Measurements from ENCODE around the gene FADS2. TPM values are rescaled to one million over a fixed set of nuclear protein-coding genes. Genes with fewer than 3 reads are reported as not detected.

Gene FADS2
- total and polyA plus RNA-seq, 9 of the 15 experiments (the other 6 are each of a cell fraction or from before 2014, with no cell fraction given): 2.9 to 42.8 (median 16.2) TPM

DNA sequence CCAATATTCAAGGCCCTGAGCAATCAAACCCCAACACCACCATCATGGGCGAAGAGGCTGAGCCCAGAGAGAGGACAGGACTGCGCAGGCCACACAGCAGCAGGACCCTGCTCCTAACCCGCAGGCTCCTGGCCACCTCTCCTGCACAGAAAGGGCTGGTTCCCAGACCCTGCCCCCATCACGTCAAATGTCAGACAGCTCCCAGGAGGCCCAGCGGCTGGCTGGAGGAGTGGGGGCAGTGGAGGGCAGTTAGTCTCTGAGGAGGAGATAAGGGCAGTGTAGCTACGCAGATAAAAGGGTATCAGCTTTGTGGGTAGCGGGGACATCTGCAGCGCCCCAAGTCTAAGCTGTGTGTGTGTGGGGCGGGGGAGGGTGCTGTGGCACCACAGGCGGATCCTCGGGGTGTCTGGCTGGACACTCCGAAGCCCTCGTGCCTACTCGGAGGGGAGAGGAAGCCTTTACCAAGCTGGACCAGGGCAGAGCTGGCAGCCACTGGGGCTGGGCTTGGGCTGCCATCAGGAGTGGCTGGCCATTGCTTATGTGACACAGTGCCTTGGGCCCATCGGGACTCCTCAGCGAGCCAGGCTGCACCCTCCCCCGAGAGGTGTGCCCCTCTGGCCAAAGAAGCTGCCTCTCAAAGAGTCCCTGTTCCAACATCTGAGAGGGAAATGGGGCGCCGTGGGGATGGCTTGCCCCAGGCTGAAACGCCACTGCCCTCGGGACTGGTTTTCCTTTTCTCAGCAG, 41.8 kb downstream of the FADS2 start (continued):
- TF ChIP-seq MEF2A (IDR thresholded peaks at IDR 0.05; ENCODE audit: control insufficient read depth, low read depth, low read length) (no peak), HDAC1 (IDR thresholded peaks at IDR 0.05) (peak in 1 of 2 experiments; percentile 80; a peak in 2 of 4 replicates), THRAP3 (IDR thresholded peaks at IDR 0.05; ENCODE audit: borderline replicate concordance) (no peak), HCFC1 (IDR thresholded peaks at IDR 0.05; ENCODE audit: low read depth, low read length) (no peak), C11orf30 (IDR thresholded peaks at IDR 0.05; ENCODE audit: low read depth) (no peak), CBX8 (IDR thresholded peaks at IDR 0.05; ENCODE audit: borderline replicate concordance, extremely low read depth, low read depth, low read length, poor library complexity, severe bottlenecking) (no peak), HNRNPH1 (optimal IDR thresholded peaks at IDR 0.05; ENCODE audit: low read depth, low read length) (no peak), PHF20 (IDR thresholded peaks at IDR 0.05; ENCODE audit: partially characterized antibody) (no peak), ETV6 (IDR thresholded peaks at IDR 0.05; ENCODE audit: borderline replicate concordance in 1 of 2, low read depth in 2 of 2, low read length in 1 of 2) (no peak), ETV6 (CRISPR knock-in tag; IDR thresholded peaks at IDR 0.05; ENCODE audit: borderline replicate concordance) (no peak), E2F3 (CRISPR knock-in tag; IDR thresholded peaks at IDR 0.05) (peak; percentile 76; the same call in 1 of the 2 replicates), ZNF79 (CRISPR knock-in tag; IDR thresholded peaks at IDR 0.05; ENCODE audit: low read depth) (no peak; the same call in 1 of the 2 replicates), CAMTA2 (CRISPR knock-in tag; conservative IDR thresholded peaks at IDR 0.05) (no peak), BACH1 (tag; IDR thresholded peaks at IDR 0.05) (peak; percentile 70; the same call in 1 of the 2 replicates), CBFB (CRISPR knock-in tag; IDR thresholded peaks at IDR 0.05) (0 out of 2 replicates have a peak, but pooled peaks have one; percentile 60), FUS (optimal IDR thresholded peaks at IDR 0.05; ENCODE audit: low read depth, low read length) (no peak)
- TF ChIP-seq, protein P1, sequence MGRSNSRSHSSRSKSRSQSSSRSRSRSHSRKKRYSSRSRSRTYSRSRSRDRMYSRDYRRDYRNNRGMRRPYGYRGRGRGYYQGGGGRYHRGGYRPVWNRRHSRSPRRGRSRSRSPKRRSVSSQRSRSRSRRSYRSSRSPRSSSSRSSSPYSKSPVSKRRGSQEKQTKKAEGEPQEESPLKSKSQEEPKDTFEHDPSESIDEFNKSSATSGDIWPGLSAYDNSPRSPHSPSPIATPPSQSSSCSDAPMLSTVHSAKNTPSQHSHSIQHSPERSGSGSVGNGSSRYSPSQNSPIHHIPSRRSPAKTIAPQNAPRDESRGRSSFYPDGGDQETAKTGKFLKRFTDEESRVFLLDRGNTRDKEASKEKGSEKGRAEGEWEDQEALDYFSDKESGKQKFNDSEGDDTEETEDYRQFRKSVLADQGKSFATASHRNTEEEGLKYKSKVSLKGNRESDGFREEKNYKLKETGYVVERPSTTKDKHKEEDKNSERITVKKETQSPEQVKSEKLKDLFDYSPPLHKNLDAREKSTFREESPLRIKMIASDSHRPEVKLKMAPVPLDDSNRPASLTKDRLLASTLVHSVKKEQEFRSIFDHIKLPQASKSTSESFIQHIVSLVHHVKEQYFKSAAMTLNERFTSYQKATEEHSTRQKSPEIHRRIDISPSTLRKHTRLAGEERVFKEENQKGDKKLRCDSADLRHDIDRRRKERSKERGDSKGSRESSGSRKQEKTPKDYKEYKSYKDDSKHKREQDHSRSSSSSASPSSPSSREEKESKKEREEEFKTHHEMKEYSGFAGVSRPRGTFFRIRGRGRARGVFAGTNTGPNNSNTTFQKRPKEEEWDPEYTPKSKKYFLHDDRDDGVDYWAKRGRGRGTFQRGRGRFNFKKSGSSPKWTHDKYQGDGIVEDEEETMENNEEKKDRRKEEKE (IDR thresholded peaks at IDR 0.05; ENCODE audit: borderline replicate concordance in 1 of 2, control insufficient read depth in 1 of 2, low read depth in 2 of 2, low read length in 1 of 2): no peak
- TF ChIP-seq, protein P2, sequence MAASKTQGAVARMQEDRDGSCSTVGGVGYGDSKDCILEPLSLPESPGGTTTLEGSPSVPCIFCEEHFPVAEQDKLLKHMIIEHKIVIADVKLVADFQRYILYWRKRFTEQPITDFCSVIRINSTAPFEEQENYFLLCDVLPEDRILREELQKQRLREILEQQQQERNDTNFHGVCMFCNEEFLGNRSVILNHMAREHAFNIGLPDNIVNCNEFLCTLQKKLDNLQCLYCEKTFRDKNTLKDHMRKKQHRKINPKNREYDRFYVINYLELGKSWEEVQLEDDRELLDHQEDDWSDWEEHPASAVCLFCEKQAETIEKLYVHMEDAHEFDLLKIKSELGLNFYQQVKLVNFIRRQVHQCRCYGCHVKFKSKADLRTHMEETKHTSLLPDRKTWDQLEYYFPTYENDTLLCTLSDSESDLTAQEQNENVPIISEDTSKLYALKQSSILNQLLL (CRISPR knock-in tag; IDR thresholded peaks at IDR 0.05; ENCODE audit: borderline replicate concordance): no peak
- TF ChIP-seq, protein P3, sequence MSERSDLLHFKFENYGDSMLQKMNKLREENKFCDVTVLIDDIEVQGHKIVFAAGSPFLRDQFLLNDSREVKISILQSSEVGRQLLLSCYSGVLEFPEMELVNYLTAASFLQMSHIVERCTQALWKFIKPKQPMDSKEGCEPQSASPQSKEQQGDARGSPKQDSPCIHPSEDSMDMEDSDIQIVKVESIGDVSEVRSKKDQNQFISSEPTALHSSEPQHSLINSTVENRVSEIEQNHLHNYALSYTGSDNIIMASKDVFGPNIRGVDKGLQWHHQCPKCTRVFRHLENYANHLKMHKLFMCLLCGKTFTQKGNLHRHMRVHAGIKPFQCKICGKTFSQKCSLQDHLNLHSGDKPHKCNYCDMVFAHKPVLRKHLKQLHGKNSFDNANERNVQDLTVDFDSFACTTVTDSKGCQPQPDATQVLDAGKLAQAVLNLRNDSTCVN (CRISPR knock-in tag; IDR thresholded peaks at IDR 0.05): no peak
- TF ChIP-seq, protein P4, sequence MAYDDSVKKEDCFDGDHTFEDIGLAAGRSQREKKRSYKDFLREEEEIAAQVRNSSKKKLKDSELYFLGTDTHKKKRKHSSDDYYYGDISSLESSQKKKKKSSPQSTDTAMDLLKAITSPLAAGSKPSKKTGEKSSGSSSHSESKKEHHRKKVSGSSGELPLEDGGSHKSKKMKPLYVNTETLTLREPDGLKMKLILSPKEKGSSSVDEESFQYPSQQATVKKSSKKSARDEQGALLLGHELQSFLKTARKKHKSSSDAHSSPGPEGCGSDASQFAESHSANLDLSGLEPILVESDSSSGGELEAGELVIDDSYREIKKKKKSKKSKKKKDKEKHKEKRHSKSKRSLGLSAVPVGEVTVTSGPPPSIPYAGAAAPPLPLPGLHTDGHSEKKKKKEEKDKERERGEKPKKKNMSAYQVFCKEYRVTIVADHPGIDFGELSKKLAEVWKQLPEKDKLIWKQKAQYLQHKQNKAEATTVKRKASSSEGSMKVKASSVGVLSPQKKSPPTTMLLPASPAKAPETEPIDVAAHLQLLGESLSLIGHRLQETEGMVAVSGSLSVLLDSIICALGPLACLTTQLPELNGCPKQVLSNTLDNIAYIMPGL (CRISPR knock-in tag; IDR thresholded peaks at IDR 0.05): no peak
